ENCODE measurements around the gene SBF1. TPM values are rescaled to one million over a fixed set of nuclear protein-coding genes. Genes with fewer than 3 reads are reported as not detected.

SBF1 gene
- total RNA-seq, 1 donor = 75.1 TPM

DNA sequence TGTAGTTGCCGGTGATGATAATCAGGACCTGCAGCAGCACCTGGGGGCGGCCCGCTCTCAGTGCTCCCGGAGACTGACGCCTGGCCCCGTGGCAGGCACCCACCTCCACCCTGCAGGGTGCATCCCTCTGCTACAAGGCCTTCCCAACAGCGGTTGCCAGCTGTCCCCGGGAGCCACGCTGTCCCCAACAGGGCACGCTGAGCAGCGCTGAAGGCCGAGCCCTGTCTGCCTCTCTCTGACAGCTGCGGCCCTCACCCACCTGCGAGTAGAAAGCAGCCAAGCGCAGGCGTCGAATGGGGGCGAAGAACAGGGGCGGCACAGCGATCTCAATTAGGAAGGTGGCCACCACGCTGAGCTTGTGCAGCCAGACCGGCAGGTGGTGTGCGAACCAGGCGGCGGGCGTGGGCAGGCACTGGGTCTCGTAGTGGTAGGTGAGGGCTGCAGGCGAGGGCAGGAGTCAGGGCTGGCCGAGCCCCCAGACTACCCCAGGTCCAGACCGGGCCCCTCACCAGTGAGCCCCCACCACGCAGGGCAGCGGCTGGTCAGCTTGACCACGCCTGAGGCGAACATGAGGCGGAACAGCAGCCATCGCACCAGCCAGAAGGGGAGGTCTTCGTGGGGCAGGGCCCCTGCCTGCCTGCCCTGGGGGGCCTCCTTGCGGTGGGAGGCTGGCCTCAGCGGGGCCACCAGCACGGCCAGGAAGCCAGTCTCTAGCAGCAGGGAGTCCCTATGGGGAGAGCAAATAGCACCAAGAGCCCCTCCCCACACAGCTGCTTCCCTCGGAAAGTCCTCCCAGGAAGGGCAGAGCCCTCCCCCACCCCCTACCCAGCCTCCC, 31.2 kb upstream of the SBF1 start:
- H3K4me3 ChIP-seq (ENCODE audit: low read depth, low read length) = peak overlapping the region; percentile 91
- DNase-seq (ENCODE audit: low read depth) = no peak
- no peak for TF ChIP-seq CTCF (IDR thresholded peaks at IDR 0.05; ENCODE audit: insufficient read depth, low read depth, low read length)

GRCh38 chr22:50505276-50505775, 30.5 kb upstream of the SBF1 start:
- TF ChIP-seq CTCF (IDR thresholded peaks at IDR 0.05; ENCODE audit: insufficient read depth, low read depth, low read length) = no peak
- no peak overlapping the region for H3K4me3 ChIP-seq (ENCODE audit: low read depth, low read length)
- DNase-seq (ENCODE audit: low read depth) = no peak

- TF ChIP-seq CTCF (IDR thresholded peaks at IDR 0.05; ENCODE audit: insufficient read depth, low read depth, low read length) = no peak
- no peak overlapping the region for H3K4me3 ChIP-seq (ENCODE audit: low read depth, low read length)
- DNase-seq (ENCODE audit: low read depth) = no peak
Observed at GRCh38 chr22:50504369-50505211, 29.8 kb upstream of the SBF1 start.

DNA sequence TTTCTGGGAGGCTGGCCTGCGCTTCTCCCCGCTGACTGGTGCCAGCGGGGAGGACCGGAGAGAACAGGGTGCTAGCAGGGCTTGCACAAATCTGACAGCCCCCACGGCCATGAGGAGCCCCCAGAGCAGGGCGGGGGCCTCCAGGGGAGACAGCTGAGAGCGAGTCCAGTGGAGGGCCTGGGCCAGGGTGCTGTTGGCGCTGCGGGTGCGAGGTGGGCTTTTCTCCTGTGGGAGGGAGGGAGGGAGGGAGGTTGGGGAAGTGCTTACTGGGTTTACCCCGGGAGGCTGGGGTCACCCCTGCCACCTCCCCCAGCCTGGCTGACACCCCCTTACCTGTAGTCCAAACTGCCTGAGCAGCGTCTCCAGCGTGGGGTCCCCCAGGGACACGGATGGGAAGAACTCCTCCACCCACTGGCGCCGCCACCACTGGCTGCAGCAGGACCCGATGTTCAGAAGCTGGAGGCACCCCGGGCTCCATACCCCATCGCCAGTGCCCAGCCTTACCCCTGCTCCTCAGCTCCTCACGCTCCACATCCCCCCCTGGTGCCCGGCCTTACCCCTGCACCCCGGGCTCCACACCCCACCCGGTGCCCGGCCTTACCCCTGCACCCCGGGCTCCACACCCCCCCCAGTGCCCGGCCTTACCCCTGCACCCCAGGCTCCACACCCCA, 28.8 kb upstream of the SBF1 start:
- H3K4me3 ChIP-seq (ENCODE audit: low read depth, low read length) = no peak overlapping the region
- TF ChIP-seq CTCF (IDR thresholded peaks at IDR 0.05; ENCODE audit: insufficient read depth, low read depth, low read length) = peak; percentile 3
- DNase-seq (ENCODE audit: low read depth) = no peak

GRCh38 chr22:50502628-50503474, 28.0 kb upstream of the SBF1 start:
- no peak for DNase-seq (ENCODE audit: low read depth)
- no peak for TF ChIP-seq CTCF (IDR thresholded peaks at IDR 0.05; ENCODE audit: insufficient read depth, low read depth, low read length)
- H3K4me3 ChIP-seq (ENCODE audit: low read depth, low read length) = no peak overlapping the region

- no peak for DNase-seq (ENCODE audit: low read depth)
- no peak overlapping the region for H3K4me3 ChIP-seq (ENCODE audit: low read depth, low read length)
- no peak for TF ChIP-seq CTCF (IDR thresholded peaks at IDR 0.05; ENCODE audit: insufficient read depth, low read depth, low read length)
Observed at GRCh38 chr22:50502096-50502495, 27.3 kb upstream of the SBF1 start.
